Esophagus squamous epithelium (tissue), 5 donors: ENCODE measurements around the gene FHIP1A. TPM values are rescaled to one million over a fixed set of nuclear protein-coding genes. Genes with fewer than 3 reads are reported as not detected.

Source experiments
- DNase-seq: peaks from one replicate; lab custom pipeline; 2025; lab: John Stamatoyannopoulos, UW
- H3K27ac ChIP-seq, 4 donors: fragments of 200-600 bp; sonication (generic); one replicate each; pipeline ENCODE4 v1.5.1; 2016 to 2019; ENCODE audit warnings: mild to moderate bottlenecking in 1 of 4
- H3K27me3 ChIP-seq, 4 donors: fragments of 200-600 bp; sonication (generic); 1 replicate in 3 of 4; 2 replicates in 1 of 4; pipeline versions ENCODE4 v1.5.1 to v1.6.0; 2017 to 2021; ENCODE audit warnings: antibody characterized with exemption in 1 of 4
- H3K36me3 ChIP-seq, 3 donors: fragments of 200-600 bp; sonication (generic); one replicate each; pipeline ENCODE4 v1.5.1; 2016 to 2019
- H3K4me1 ChIP-seq, 3 donors: fragments of 200-600 bp; sonication (generic); one replicate each; pipeline ENCODE4 v1.5.1; 2017 to 2019
- H3K4me3 ChIP-seq, 4 donors: fragments of 200-600 bp; sonication (generic); 1 replicate in 3 of 4; 2 replicates in 1 of 4; pipeline ENCODE4 v1.5.1; 2016 to 2019; ENCODE audit warnings: mild to moderate bottlenecking in 2 of 4, moderate library complexity in 1 of 4
- H3K9me3 ChIP-seq, 3 donors: fragments of 200-600 bp; sonication (generic); one replicate each; pipeline ENCODE4 v1.5.1; 2016 to 2019
- POLR2A ChIP-seq, 4 donors: fragments of 450-650 bp; IDR thresholded peaks; one replicate each; pipeline ENCODE4 v1.6.1; 2017; ENCODE audit warnings: antibody characterized with exemption in 4 of 4, mild to moderate bottlenecking in 4 of 4, moderate library complexity in 3 of 4
- WGBS, 2 donors: methylation state at CpG; one replicate each; pipeline ENCODE4 v1.1.5; 2018; 5-methylcytosine and 5-hydroxymethylcytosine counted together
- intact Hi-C: fragments of 100-400 bp; cut with DNase I; formaldehyde crosslinking; loops from one replicate; pipeline ENCODE4 v1.15.0; 2022
- total RNA-seq, 4 donors: library from RNA; depleted of rRNA; stranded (reverse); fragments of >200 nt; gene quantifications; one replicate each; pipeline ENCODE4 v1.1.0, GENCODE V29; 2016
- TF ChIP-seq, protein P1 (sequence below), 6 experiments: fragments of 450-650 bp in 4 of 6; fragments of 200-600 bp in 2 of 6; sonication (generic) in 2 of 6; IDR thresholded peaks; one replicate each; pipeline ENCODE4 v1.5.1; 2016 to 2019; ENCODE audit warnings: antibody characterized with exemption in 6 of 6, mild to moderate bottlenecking in 4 of 6, moderate library complexity in 4 of 6
- donor health status: DM: yes; HTN: yes; CAD: no.

FHIP1A gene
- total RNA-seq, 4 donors from 2014 or later: 23.4 to 66.2 (median 34.5) TPM

DNA sequence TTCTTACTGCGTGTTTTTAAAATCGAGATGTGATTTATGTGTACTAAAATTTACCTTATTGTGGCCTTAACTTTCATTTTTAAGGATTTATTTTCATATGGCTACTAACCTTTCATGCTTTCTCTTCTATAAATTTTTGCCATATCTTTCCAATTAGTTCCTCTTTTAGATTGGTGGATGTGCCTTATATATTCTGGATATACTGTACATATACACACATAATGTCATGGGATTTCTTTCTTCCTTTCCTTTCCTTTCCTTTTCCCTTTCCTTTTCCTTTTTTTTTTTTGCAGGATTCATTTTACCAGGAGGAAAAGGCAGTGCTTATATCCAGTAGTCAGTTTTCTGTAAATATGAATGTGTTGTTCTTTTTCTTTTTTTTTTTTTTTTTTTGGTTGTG, 37.2 kb downstream of the FHIP1A start:
- peaks cover 0 to 14% (median 0%) of the 10 kb centered on the region in 3 donors for H3K4me1 ChIP-seq
- no peaks in the 10 kb centered on the region for H3K27me3 ChIP-seq
- no peaks in the 10 kb centered on the region for H3K36me3 ChIP-seq
- H3K4me3 ChIP-seq: no peak overlapping the region
- H3K9me3 ChIP-seq: no peaks in the 10 kb centered on the region
- H3K27ac ChIP-seq: no peak overlapping the region
- intact Hi-C loops: no loop called here
- no peak for DNase-seq
- TF ChIP-seq POLR2A (IDR thresholded peaks at IDR 0.05): no peak
- TF ChIP-seq, protein P1, sequence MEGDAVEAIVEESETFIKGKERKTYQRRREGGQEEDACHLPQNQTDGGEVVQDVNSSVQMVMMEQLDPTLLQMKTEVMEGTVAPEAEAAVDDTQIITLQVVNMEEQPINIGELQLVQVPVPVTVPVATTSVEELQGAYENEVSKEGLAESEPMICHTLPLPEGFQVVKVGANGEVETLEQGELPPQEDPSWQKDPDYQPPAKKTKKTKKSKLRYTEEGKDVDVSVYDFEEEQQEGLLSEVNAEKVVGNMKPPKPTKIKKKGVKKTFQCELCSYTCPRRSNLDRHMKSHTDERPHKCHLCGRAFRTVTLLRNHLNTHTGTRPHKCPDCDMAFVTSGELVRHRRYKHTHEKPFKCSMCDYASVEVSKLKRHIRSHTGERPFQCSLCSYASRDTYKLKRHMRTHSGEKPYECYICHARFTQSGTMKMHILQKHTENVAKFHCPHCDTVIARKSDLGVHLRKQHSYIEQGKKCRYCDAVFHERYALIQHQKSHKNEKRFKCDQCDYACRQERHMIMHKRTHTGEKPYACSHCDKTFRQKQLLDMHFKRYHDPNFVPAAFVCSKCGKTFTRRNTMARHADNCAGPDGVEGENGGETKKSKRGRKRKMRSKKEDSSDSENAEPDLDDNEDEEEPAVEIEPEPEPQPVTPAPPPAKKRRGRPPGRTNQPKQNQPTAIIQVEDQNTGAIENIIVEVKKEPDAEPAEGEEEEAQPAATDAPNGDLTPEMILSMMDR (IDR thresholded peaks at IDR 0.05): no peak
- WGBS, 2 donors: 90 to 94% methylated on average over 2 of the region's 2 CpGs

DNA sequence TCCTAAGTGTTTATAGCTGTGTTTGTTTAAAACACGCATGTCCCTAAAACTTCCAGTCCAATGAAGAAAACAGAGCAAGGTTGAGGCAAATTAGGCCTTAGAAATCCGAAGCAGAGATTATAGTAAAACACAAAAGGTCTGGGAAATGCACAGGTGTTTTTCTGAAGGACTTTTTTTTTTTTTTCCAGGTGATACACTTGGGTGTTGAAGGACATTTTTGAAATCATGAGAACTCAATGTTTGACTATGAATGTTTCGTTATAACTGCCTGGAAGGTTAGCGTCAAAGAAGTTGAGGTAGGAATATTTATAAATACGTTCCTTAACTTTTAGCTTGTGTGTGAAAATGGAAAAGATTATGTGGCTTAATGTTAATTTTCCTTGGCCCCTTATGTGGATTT, 45.5 kb downstream of the FHIP1A start:
- Histone ChIP-seq H3K4me3 (no peak overlapping the region), H3K27ac (no peak overlapping the region), H3K4me1 (peaks cover 0 to 19% (median 0%) of the 10 kb centered on the region in 3 donors), H3K36me3 (no peaks in the 10 kb centered on the region), H3K9me3 (no peaks in the 10 kb centered on the region), H3K27me3 (no peaks in the 10 kb centered on the region)
- DNase-seq: no peak
- intact Hi-C loops: no loop called here
- no peak for TF ChIP-seq POLR2A (IDR thresholded peaks at IDR 0.05)
- TF ChIP-seq, protein P1 (IDR thresholded peaks at IDR 0.05): no peak
- 80 to 91% methylated on average over 5 of the region's 5 CpGs for WGBS, 2 donors

DNA sequence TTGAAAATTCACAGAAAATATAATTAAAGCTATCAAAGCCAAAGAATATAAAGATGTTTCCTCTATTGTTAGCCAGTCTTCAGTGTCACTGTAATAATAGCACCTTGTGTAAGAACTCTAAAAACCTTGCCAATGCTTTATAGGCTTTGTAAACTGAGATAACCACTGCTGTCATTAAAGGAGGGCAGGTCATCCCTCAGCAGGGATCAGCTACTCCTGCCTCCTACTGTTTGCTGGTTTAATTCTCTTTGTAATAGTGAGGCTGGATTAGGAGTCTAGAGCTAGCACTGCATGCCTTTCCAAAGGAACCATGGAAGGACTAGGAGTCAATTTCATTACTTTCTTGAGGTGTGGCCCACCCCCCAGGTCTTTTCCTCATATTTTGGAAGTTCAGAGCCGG, 46.2 kb downstream of the FHIP1A start:
- intact Hi-C loops: no loop called here
- TF ChIP-seq, protein P1 (IDR thresholded peaks at IDR 0.05): no peak
- TF ChIP-seq POLR2A (IDR thresholded peaks at IDR 0.05): no peak
- no peak for DNase-seq
- Histone ChIP-seq H3K27ac (no peak overlapping the region), H3K4me3 (no peak overlapping the region), H3K9me3 (no peaks in the 10 kb centered on the region), H3K4me1 (peaks cover 0 to 26% (median 0%) of the 10 kb centered on the region in 3 donors), H3K36me3 (no peaks in the 10 kb centered on the region), H3K27me3 (no peaks in the 10 kb centered on the region)
- 91 to 100% methylated on average over 1 of the region's 1 CpG for WGBS, 2 donors

DNA sequence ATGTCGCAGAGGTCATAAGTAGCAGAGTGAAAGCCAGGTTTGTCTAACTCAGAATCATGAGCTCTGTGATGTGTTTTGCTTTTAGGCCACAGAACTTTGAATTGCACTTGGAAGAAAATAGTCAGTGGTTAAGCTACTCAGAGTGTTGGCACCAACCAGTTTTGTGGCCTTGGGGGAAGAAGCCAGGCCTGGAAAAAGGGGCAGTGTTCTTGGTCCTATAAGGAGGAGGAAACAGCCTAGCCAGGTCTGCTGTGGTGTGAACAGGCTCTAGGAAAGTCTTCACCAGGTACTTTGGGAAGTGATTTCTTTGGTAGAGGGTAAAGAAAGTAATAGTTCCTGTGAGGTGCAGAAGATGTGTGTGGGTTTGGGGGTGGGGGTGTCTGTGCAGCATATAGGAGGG, 49.2 kb downstream of the FHIP1A start:
- Histone ChIP-seq H3K9me3 (no peaks in the 10 kb centered on the region), H3K27ac (peak overlapping the region in 1 of 4 donors; percentile 31), H3K36me3 (no peaks in the 10 kb centered on the region), H3K27me3 (no peaks in the 10 kb centered on the region), H3K4me3 (no peak overlapping the region), H3K4me1 (peaks cover 0 to 35% (median 0%) of the 10 kb centered on the region in 3 donors)
- intact Hi-C loops: no loop called here
- DNase-seq: no peak
- 92 to 95% methylated on average over 1 of the region's 1 CpG for WGBS, 2 donors
- TF ChIP-seq, protein P1 (IDR thresholded peaks at IDR 0.05): no peak
- TF ChIP-seq POLR2A (IDR thresholded peaks at IDR 0.05): no peak

Other genes starting within 250 kb of the FHIP1A start
- not detected for gene PRSS48, start 132.0 kb upstream of the FHIP1A start, total RNA-seq
- gene SH3D19, start 83.6 kb upstream of the FHIP1A start, total RNA-seq: 100 to 1,000 TPM in 1 of 4 donors, 10 to 100 TPM in 3; 35.1 to 113 (median 38.6) TPM